ENCODE measurements around the gene VIPR2.

Gene VIPR2

GRCh38 chr7:159071260-159071659, 73.4 kb downstream of the VIPR2 start:
- DNase-seq (ENCODE audit: low read depth, low spot score): no peak
- H3K27ac ChIP-seq: no peak overlapping the region

GRCh38 chr7:159070431-159071148, 74.1 kb downstream of the VIPR2 start:
- no peak for DNase-seq (ENCODE audit: low read depth, low spot score)
- no peak overlapping the region for H3K27ac ChIP-seq

GRCh38 chr7:159068893-159069448, 75.7 kb downstream of the VIPR2 start:
- no peak overlapping the region for H3K27ac ChIP-seq

GRCh38 chr7:159068488-159068811, 76.2 kb downstream of the VIPR2 start:
- H3K27ac ChIP-seq: no peak overlapping the region
- DNase-seq (ENCODE audit: low read depth, low spot score): no peak

More at GRCh38 chr7:159068893-159069448, 75.7 kb downstream of the VIPR2 start:
- DNase-seq (ENCODE audit: low read depth, low spot score): no peak

- no peak overlapping the region for H3K27ac ChIP-seq
- DNase-seq (ENCODE audit: low read depth, low spot score): no peak
Measured at GRCh38 chr7:159067576-159068487, 76.8 kb downstream of the VIPR2 start.

GRCh38 chr7:159066816-159067575, 77.7 kb downstream of the VIPR2 start:
- no peak for DNase-seq (ENCODE audit: low read depth, low spot score)
- no peak overlapping the region for H3K27ac ChIP-seq

GRCh38 chr7:159065852-159066480, 78.7 kb downstream of the VIPR2 start:
- DNase-seq (ENCODE audit: low read depth, low spot score): no peak
- no peak overlapping the region for H3K27ac ChIP-seq

- no peak overlapping the region for H3K27ac ChIP-seq
- no peak for DNase-seq (ENCODE audit: low read depth, low spot score)
Measured at GRCh38 chr7:159064816-159065510, 79.7 kb downstream of the VIPR2 start.

- DNase-seq (ENCODE audit: low read depth, low spot score): no peak
Measured at GRCh38 chr7:159064121-159064815, 80.4 kb downstream of the VIPR2 start.

GRCh38 chr7:159063046-159063840, 81.4 kb downstream of the VIPR2 start:
- DNase-seq (ENCODE audit: low read depth, low spot score): no peak
- H3K27ac ChIP-seq: no peak overlapping the region

More at GRCh38 chr7:159064121-159064815, 80.4 kb downstream of the VIPR2 start:
- no peak overlapping the region for H3K27ac ChIP-seq

GRCh38 chr7:159062569-159062968, 82.1 kb downstream of the VIPR2 start:
- no peak overlapping the region for H3K27ac ChIP-seq
- no peak for DNase-seq (ENCODE audit: low read depth, low spot score)

GRCh38 chr7:159061674-159062212, 82.9 kb downstream of the VIPR2 start:
- no peak overlapping the region for H3K27ac ChIP-seq
- DNase-seq (ENCODE audit: low read depth, low spot score): no peak

- DNase-seq (ENCODE audit: low read depth, low spot score): no peak
- H3K27ac ChIP-seq: no peak overlapping the region
Measured at GRCh38 chr7:159061209-159061608, 83.5 kb downstream of the VIPR2 start.

- DNase-seq (ENCODE audit: low read depth, low spot score): no peak
- H3K27ac ChIP-seq: no peak overlapping the region
Measured at GRCh38 chr7:159060440-159060839, 84.2 kb downstream of the VIPR2 start.

- no peak for DNase-seq (ENCODE audit: low read depth, low spot score)
- H3K27ac ChIP-seq: no peak overlapping the region
Measured at GRCh38 chr7:159059629-159060028, 85.0 kb downstream of the VIPR2 start.

- DNase-seq (ENCODE audit: low read depth, low spot score): no peak
- no peak overlapping the region for H3K27ac ChIP-seq
Measured at GRCh38 chr7:159057647-159058046, 87.0 kb downstream of the VIPR2 start.

- no peak for DNase-seq (ENCODE audit: low read depth, low spot score)
- no peak overlapping the region for H3K27ac ChIP-seq
Measured at GRCh38 chr7:159056737-159057136, 87.9 kb downstream of the VIPR2 start.

GRCh38 chr7:159051916-159052315, 92.8 kb downstream of the VIPR2 start:
- no peak overlapping the region for H3K27ac ChIP-seq
- DNase-seq (ENCODE audit: low read depth, low spot score): no peak
